H9 (cell line): Measurements from ENCODE around the gene SNX33. TPM values are rescaled to one million over a fixed set of nuclear protein-coding genes. Genes with fewer than 3 reads are reported as not detected.

Experiments used
- DNase-seq: peaks from one replicate; pipeline ENCODE4 v3.0.0-alpha.2; 2017
- H2AFZ ChIP-seq: one replicate; pipeline ENCODE4 v1.6.1; 2013; ENCODE audit warnings: mild to moderate bottlenecking, low read length, control low read depth, moderate library complexity
- H2AK5ac ChIP-seq: 2 replicates; pipeline ENCODE4 v1.6.1; 2013; ENCODE audit warnings: low read length, control low read depth, mixed read lengths; ENCODE audit not compliant: insufficient read length
- H2BK120ac ChIP-seq: one replicate; pipeline ENCODE4 v1.6.1; 2013; ENCODE audit warnings: low read depth, mild to moderate bottlenecking, low read length, control low read depth, inconsistent platforms; ENCODE audit not compliant: poor library complexity, severe bottlenecking
- H2BK12ac ChIP-seq: 2 replicates; pipeline ENCODE4 v1.6.1; 2013; ENCODE audit warnings: low read length, control low read depth, mixed read lengths, low read depth; ENCODE audit not compliant: insufficient read length
- H2BK15ac ChIP-seq: 2 replicates; pipeline ENCODE4 v1.6.1; 2013; ENCODE audit warnings: low read depth, low read length, control low read depth
- H2BK20ac ChIP-seq: one replicate; pipeline ENCODE4 v1.6.1; 2013; ENCODE audit warnings: low read depth, mild to moderate bottlenecking, low read length, control low read depth, inconsistent platforms; ENCODE audit not compliant: poor library complexity, severe bottlenecking
- H2BK5ac ChIP-seq: 2 replicates; pipeline ENCODE4 v1.6.1; 2013; ENCODE audit warnings: low read length, control low read depth, mixed read lengths; ENCODE audit not compliant: insufficient read length
- H3K14ac ChIP-seq: 2 replicates; pipeline ENCODE4 v1.6.1; 2013; ENCODE audit warnings: low read length, control low read depth; ENCODE audit not compliant: insufficient read depth
- H3K18ac ChIP-seq: 2 replicates; pipeline ENCODE4 v1.6.1; 2013; ENCODE audit warnings: low read depth, mild to moderate bottlenecking, mixed read lengths, low read length, control low read depth; ENCODE audit not compliant: insufficient read length
- H3K23ac ChIP-seq: 2 replicates; pipeline ENCODE4 v1.6.1; 2013; ENCODE audit warnings: low read length, control low read depth, mixed read lengths, low read depth; ENCODE audit not compliant: insufficient read length
- H3K23me2 ChIP-seq: 2 replicates; pipeline ENCODE4 v1.6.1; 2013; ENCODE audit warnings: low read depth, mild to moderate bottlenecking, mixed read lengths, low read length, control low read depth; ENCODE audit not compliant: insufficient read length, poor library complexity, severe bottlenecking
- H3K27ac ChIP-seq: 2 replicates; pipeline ENCODE4 v1.5.1; 2013; ENCODE audit warnings: low read length, control low read depth, mixed read lengths, low read depth; ENCODE audit not compliant: insufficient read length
- H3K27me3 ChIP-seq: 2 replicates; pipeline ENCODE4 v1.6.1; 2013; ENCODE audit warnings: low read length, control low read depth, inconsistent platforms; ENCODE audit not compliant: insufficient read depth
- H3K4ac ChIP-seq: 2 replicates; pipeline ENCODE4 v1.6.1; 2013; ENCODE audit warnings: low read depth, mild to moderate bottlenecking, control low read depth, inconsistent platforms, low read length, moderate library complexity
- H3K4me1 ChIP-seq: 2 replicates; pipeline ENCODE4 v1.6.1; 2013; ENCODE audit warnings: low read length, control low read depth, inconsistent platforms; ENCODE audit not compliant: insufficient read depth
- H3K4me2 ChIP-seq: 2 replicates; pipeline ENCODE4 v1.6.1; 2013; ENCODE audit warnings: low read length, control low read depth, mixed read lengths; ENCODE audit not compliant: insufficient read length, insufficient read depth
- H3K56ac ChIP-seq: 2 replicates; pipeline ENCODE4 v1.6.1; 2013; ENCODE audit warnings: low read depth, mild to moderate bottlenecking, mixed read lengths, low read length, control low read depth; ENCODE audit not compliant: insufficient read length
- H3K79me1 ChIP-seq: 2 replicates; pipeline ENCODE4 v1.6.1; 2013; ENCODE audit warnings: low read depth, mild to moderate bottlenecking, moderate library complexity, low read length, control low read depth, inconsistent platforms; ENCODE audit not compliant: insufficient read depth, poor library complexity, severe bottlenecking
- H3K79me2 ChIP-seq: 2 replicates; pipeline ENCODE4 v1.6.1; 2013; ENCODE audit warnings: low read length, control low read depth, inconsistent platforms; ENCODE audit not compliant: insufficient read depth
- H3K9ac ChIP-seq: 2 replicates; pipeline ENCODE4 v1.6.1; 2013; ENCODE audit warnings: low read length, control low read depth, mixed read lengths; ENCODE audit not compliant: insufficient read length; ENCODE audit errors: extremely low read depth
- H3K9me3 ChIP-seq: one replicate; pipeline ENCODE4 v1.6.1; 2013; ENCODE audit warnings: low read depth, low read length, inconsistent platforms; ENCODE audit not compliant: control insufficient read depth
- H3T11ph ChIP-seq: one replicate; pipeline ENCODE4 v1.6.1; 2013; ENCODE audit warnings: mild to moderate bottlenecking, low read length, control low read depth, inconsistent platforms
- H4K20me1 ChIP-seq: one replicate; pipeline ENCODE4 v1.6.1; 2013; ENCODE audit not compliant: control insufficient read depth, insufficient read length, insufficient read depth
- H4K5ac ChIP-seq: 2 replicates; pipeline ENCODE4 v1.6.1; 2013; ENCODE audit warnings: low read depth, mild to moderate bottlenecking, mixed read lengths, low read length, control low read depth; ENCODE audit not compliant: insufficient read length
- H4K8ac ChIP-seq: replicated peaks from 2 replicates; pipeline ENCODE4 v1.6.1; 2013; ENCODE audit warnings: low read length, control low read depth, mixed read lengths, low read depth; ENCODE audit not compliant: insufficient read length
- H4K91ac ChIP-seq: 2 replicates; pipeline ENCODE4 v1.6.1; 2013; ENCODE audit warnings: low read depth, mild to moderate bottlenecking, moderate library complexity, mixed read lengths, low read length, control low read depth; ENCODE audit not compliant: insufficient read length
- H3K27ac Mint-ChIP-seq, 3 experiments: 2 replicates in 2 of 3; 3 replicates in 1 of 3; pipeline ENCODE4 v1.8.0; 2020 to 2021; ENCODE audit warnings: mixed read lengths in 3 of 3, mild to moderate bottlenecking in 1 of 3, moderate library complexity in 1 of 3
- H3K27me3 Mint-ChIP-seq: 2 replicates; pipeline ENCODE4 v1.8.0; 2021; ENCODE audit warnings: low read depth, mild to moderate bottlenecking, moderate library complexity, mixed read lengths
- H3K36me3 Mint-ChIP-seq, 3 experiments: 2 replicates in 2 of 3; 3 replicates in 1 of 3; pipeline ENCODE4 v1.8.0; 2020 to 2021; ENCODE audit warnings: low read depth in 3 of 3, mixed read lengths in 3 of 3; ENCODE audit not compliant: insufficient read depth in 1 of 3
- H3K4me1 Mint-ChIP-seq, 2 experiments: 2 replicates each; pipeline ENCODE4 v1.8.0; 2020; ENCODE audit warnings: mixed read lengths in 2 of 2
- H3K4me3 Mint-ChIP-seq, 2 experiments: 2 replicates in 1 of 2; 3 replicates in 1 of 2; pipeline ENCODE4 v1.8.0; 2020 to 2021; ENCODE audit warnings: mild to moderate bottlenecking in 2 of 2, mixed read lengths in 2 of 2, moderate library complexity in 1 of 2
- H3K9me3 Mint-ChIP-seq, 2 experiments: 2 replicates in 1 of 2; 3 replicates in 1 of 2; pipeline ENCODE4 v1.8.0; 2020; ENCODE audit warnings: mild to moderate bottlenecking in 2 of 2, mixed read lengths in 2 of 2, moderate library complexity in 1 of 2
- CTCF ChIP-seq: fragments of 200-600 bp; sonication (generic); conservative IDR thresholded peaks from 3 replicates; pipeline ENCODE4 v1.8.0; 2021; ENCODE audit warnings: antibody characterized with exemption, mild to moderate bottlenecking
- WGBS: extraction: QIAGEN DNeasy Blood & Tissue Kit; methylation state at CpG from one replicate; pipeline ENCODE4 v1.1.7; 2013; ENCODE audit warnings: missing lambda C conversion rate, low lambda C conversion rate, mixed read lengths; ENCODE audit not compliant: insufficient read length; ENCODE audit errors: extremely low coverage; 5-methylcytosine and 5-hydroxymethylcytosine counted together
- total RNA-seq: library from RNA; stranded (reverse); gene quantifications from 2 replicates; pipeline ENCODE4 v1.2.1, GENCODE V29; 2021

The SNX33 gene
- total RNA-seq, 1 experiment from 2014 or later, result 17.7 TPM

- no CpG with 5 or more reads among the region's 26 CpGs for WGBS
- peak; percentile 45 for DNase-seq
These were observed 758 bp upstream of the SNX33 start for GRCh38 chr15:75646944-75647364.

More at GRCh38 chr15:75646944-75647364, 758 bp upstream of the SNX33 start:
- Mint-ChIP-seq H3K36me3 (peaks cover 10 to 30% (median 26%) of the 10 kb centered on the region in 3 experiments), H3K9me3 (no peaks in the 10 kb centered on the region), H3K4me3 (peak overlapping the region; percentile 88 to 93), H3K4me1 (peaks cover 42 to 45% of the 10 kb centered on the region in 2 experiments), H3K27me3 (peaks cover 23% of the 10 kb centered on the region), H3K27ac (no peak overlapping the region; a peak in 1 of 7 replicates)
- Histone ChIP-seq H3K27ac (no peak overlapping the region), H3K14ac (no peak overlapping the region), H3K79me2 (peaks cover 9% of the 10 kb centered on the region; the same call in 1 of the 2 replicates), H4K91ac (no peak overlapping the region), H3K4me1 (peaks cover 3% of the 10 kb centered on the region; the same call in 1 of the 2 replicates), H4K5ac (no peak overlapping the region), H3K56ac (no peak overlapping the region), H3K4ac (no peak overlapping the region), H4K8ac (no peak overlapping the region), H2BK120ac (no peak overlapping the region), H3K79me1 (no peaks in the 10 kb centered on the region), H2AK5ac (no peak overlapping the region), H2BK12ac (no peak overlapping the region), H3T11ph (no peak overlapping the region), H4K20me1 (no peaks in the 10 kb centered on the region), H3K9ac (peak overlapping the region; percentile 36), H3K27me3 (peaks cover 4% of the 10 kb centered on the region; the same call in 1 of the 2 replicates), H3K23me2 (peaks cover 17% of the 10 kb centered on the region), H2AFZ (no peak overlapping the region), H2BK5ac (no peak overlapping the region), H3K9me3 (no peaks in the 10 kb centered on the region), H2BK15ac (no peak overlapping the region), H3K4me2 (peak overlapping the region; percentile 86), H2BK20ac (no peak overlapping the region), H3K23ac (no peak overlapping the region), H3K18ac (no peak overlapping the region)
- TF ChIP-seq CTCF, result no peak
